ENCODE measurements around the gene DHX35. TPM values are rescaled to one million over a fixed set of nuclear protein-coding genes. Genes with fewer than 3 reads are reported as not detected.
A peak's percentile ranks its signal among the peaks of the same experiment; 100 is the strongest.

DHX35 gene
- total and polyA plus RNA-seq, 2 of the 13 experiments (the other 11 are each of a cell fraction or from before 2014, with no cell fraction given), result 25.8 to 28.7 TPM

DNA sequence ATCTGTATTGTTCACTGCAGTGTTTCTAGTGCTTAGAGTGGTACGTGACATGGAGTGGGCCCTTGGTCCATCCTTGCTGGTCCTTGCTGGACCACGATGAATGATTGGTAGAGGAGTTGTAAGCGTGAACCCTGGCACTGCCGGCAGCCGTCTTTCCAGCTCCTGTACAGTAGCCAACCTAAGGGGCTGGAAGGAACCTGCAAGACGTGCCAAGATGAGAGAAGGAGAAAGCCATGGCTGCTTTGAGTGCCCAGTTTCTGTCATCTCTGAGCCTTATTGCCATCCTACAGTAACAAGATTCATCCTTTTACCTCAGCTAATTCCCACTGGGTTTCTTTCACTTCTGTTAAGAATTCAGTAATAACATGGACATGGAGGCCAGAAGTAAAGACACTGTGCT, 5.9 kb downstream of the DHX35 start:
- FAIRE-seq, result no peak
- no peak; the same call in 2 of the 3 replicates for ATAC-seq
- no peaks in the 10 kb centered on the region for H3K9me3 ChIP-seq (ENCODE audit: low read length)
- H3K4me3 ChIP-seq (replicated peaks in 1 of 3; ENCODE audit: insufficient read depth in 1 of 3, low read depth in 2 of 3, low read length in 3 of 3), result no peak overlapping the region
- in situ Hi-C loops (cut with HindIII; ENCODE audit: extremely low pct_ligation_motif_present, low pct_unique_long_range_greater_than_20kb), result no loop called here
- WGBS (ENCODE audit: low lambda C conversion rate), result 97% methylated on average over 6 of the region's 6 CpGs
- intact Hi-C loops (cut with micrococcal nuclease; ENCODE audit: unreplicated experiment), result loop anchor here (10.0 kb wide), 1 partner anchor 77 kb away; no protein-coding TSS in a partner anchor
- ChIA-PET CTCF (ENCODE audit: low intra/inter-chr PET ratio, low total read pairs) (no interaction called here), POLR2A (no interaction called here)
- no peak for TF ChIP-seq SOX13 (IDR thresholded peaks at IDR 0.05)
- TF ChIP-seq SOX13 (CRISPR knock-in tag; conservative IDR thresholded peaks at IDR 0.05 in 1 of 2, IDR thresholded peaks at IDR 0.05 in 1 of 2), result no peak
- TF ChIP-seq HDAC6 (IDR thresholded peaks at IDR 0.05; ENCODE audit: low read depth, low read length), result no peak
- TF ChIP-seq JUND (CRISPR knock-in tag; IDR thresholded peaks at IDR 0.05), result no peak
- TF ChIP-seq ZNF121 (CRISPR knock-in tag; IDR thresholded peaks at IDR 0.05), result no peak
- TF ChIP-seq DPF2 (CRISPR knock-in tag; IDR thresholded peaks at IDR 0.05; ENCODE audit: borderline replicate concordance, low read depth), result no peak
- no peak for TF ChIP-seq ZNF234 (CRISPR knock-in tag; conservative IDR thresholded peaks at IDR 0.05)
- no peak for TF ChIP-seq ZNF891 (CRISPR knock-in tag; IDR thresholded peaks at IDR 0.05)
- no peak for TF ChIP-seq SALL2 (CRISPR knock-in tag; IDR thresholded peaks at IDR 0.05)
- no peak for TF ChIP-seq ELF1 (CRISPR knock-in tag; IDR thresholded peaks at IDR 0.05)
- DNase-seq (ENCODE audit: low spot score), result no peak
- H3K27me3 ChIP-seq (ENCODE audit: control insufficient read depth in 1 of 2, insufficient read depth in 2 of 2, low read length in 2 of 2), result no peaks in the 10 kb centered on the region
- H3K9ac ChIP-seq (ENCODE audit: insufficient read depth, low read depth, low read length), result no peak overlapping the region
- no peaks in the 10 kb centered on the region for H4K20me1 ChIP-seq (ENCODE audit: insufficient read depth, low read length)
- H3K4me1 ChIP-seq (ENCODE audit: insufficient read depth, low read length), result peaks cover 37% of the 10 kb centered on the region
- BruUV-seq (replicated peaks), result no TSS peak
- peaks cover 11 to 51% of the 10 kb centered on the region in 2 experiments for H3K36me3 ChIP-seq (replicated peaks in 1 of 2; ENCODE audit: control insufficient read depth in 1 of 2, insufficient read depth in 2 of 2, low read length in 2 of 2)
- H3K27ac ChIP-seq (ENCODE audit: extremely low read length, insufficient read depth, low read length), result no peak overlapping the region
- no peak overlapping the region for H3K4me2 ChIP-seq (ENCODE audit: low read depth, low read length)
- no peak overlapping the region for H2AFZ ChIP-seq (ENCODE audit: low read length)
- H3K79me2 ChIP-seq (ENCODE audit: insufficient read depth, low read length), result peaks cover 46% of the 10 kb centered on the region

DNA sequence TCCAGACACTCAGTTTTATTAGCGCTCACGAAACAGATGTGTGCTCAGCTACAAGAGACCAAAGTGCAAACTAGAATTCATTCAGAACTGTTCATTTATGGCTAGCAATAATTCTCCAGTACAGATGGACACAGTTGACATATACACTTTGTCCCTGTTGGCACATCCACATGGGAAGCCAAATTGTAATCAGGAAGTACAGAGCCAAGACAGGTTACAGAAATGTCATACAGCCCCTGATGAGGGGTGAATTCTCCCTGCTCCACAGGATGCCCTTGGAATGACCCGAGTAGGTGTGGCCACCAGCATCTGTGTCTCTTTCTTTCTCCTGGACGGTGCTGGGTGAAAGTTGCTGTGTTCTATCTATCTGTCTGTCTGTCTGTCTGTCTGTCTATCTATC, 7.6 kb downstream of the DHX35 start:
- Histone ChIP-seq H3K36me3 (replicated peaks in 1 of 2; ENCODE audit: control insufficient read depth in 1 of 2, insufficient read depth in 2 of 2, low read length in 2 of 2) (peaks cover 11 to 65% of the 10 kb centered on the region in 2 experiments), H4K20me1 (ENCODE audit: insufficient read depth, low read length) (no peaks in the 10 kb centered on the region), H3K27ac (ENCODE audit: extremely low read length, insufficient read depth, low read length) (no peak overlapping the region), H2AFZ (ENCODE audit: low read length) (no peak overlapping the region), H3K4me3 (replicated peaks in 1 of 3; ENCODE audit: insufficient read depth in 1 of 3, low read depth in 2 of 3, low read length in 3 of 3) (no peak overlapping the region), H3K4me1 (ENCODE audit: insufficient read depth, low read length) (peaks cover 28% of the 10 kb centered on the region), H3K27me3 (ENCODE audit: control insufficient read depth in 1 of 2, insufficient read depth in 2 of 2, low read length in 2 of 2) (no peaks in the 10 kb centered on the region), H3K9ac (ENCODE audit: insufficient read depth, low read depth, low read length) (no peak overlapping the region), H3K4me2 (ENCODE audit: low read depth, low read length) (no peak overlapping the region), H3K9me3 (ENCODE audit: low read length) (no peaks in the 10 kb centered on the region), H3K79me2 (ENCODE audit: insufficient read depth, low read length) (peaks cover 35% of the 10 kb centered on the region)
- DNase-seq (ENCODE audit: low spot score) (peak; percentile 27), ATAC-seq (peak; percentile 55), FAIRE-seq (no peak)
- peak; percentile 26; the same call in 1 of the 2 replicates for TF ChIP-seq ZBTB33 (CRISPR knock-in tag; IDR thresholded peaks at IDR 0.05)
- peak; percentile 32 for TF ChIP-seq HNF4A (CRISPR knock-in tag; IDR thresholded peaks at IDR 0.05)
- TF ChIP-seq, protein P1, sequence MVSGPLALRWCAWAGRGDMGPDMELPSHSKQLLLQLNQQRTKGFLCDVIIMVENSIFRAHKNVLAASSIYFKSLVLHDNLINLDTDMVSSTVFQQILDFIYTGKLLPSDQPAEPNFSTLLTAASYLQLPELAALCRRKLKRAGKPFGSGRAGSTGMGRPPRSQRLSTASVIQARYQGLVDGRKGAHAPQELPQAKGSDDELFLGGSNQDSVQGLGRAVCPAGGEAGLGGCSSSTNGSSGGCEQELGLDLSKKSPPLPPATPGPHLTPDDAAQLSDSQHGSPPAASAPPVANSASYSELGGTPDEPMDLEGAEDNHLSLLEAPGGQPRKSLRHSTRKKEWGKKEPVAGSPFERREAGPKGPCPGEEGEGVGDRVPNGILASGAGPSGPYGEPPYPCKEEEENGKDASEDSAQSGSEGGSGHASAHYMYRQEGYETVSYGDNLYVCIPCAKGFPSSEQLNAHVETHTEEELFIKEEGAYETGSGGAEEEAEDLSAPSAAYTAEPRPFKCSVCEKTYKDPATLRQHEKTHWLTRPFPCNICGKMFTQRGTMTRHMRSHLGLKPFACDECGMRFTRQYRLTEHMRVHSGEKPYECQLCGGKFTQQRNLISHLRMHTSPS (CRISPR knock-in tag; IDR thresholded peaks at IDR 0.05; ENCODE audit: low read depth), result no peak
- BruUV-seq (replicated peaks), result no TSS peak
- in situ Hi-C loops (cut with HindIII; ENCODE audit: extremely low pct_ligation_motif_present, low pct_unique_long_range_greater_than_20kb), result no loop called here
- ChIA-PET CTCF (ENCODE audit: low intra/inter-chr PET ratio, low total read pairs) (no interaction called here), POLR2A (no interaction called here)
- intact Hi-C loops (cut with micrococcal nuclease; ENCODE audit: unreplicated experiment), result loop anchor here (10.0 kb wide), 1 partner anchor 75 kb away; no protein-coding TSS in a partner anchor
- 88% methylated on average over 4 of the region's 4 CpGs for WGBS (ENCODE audit: low lambda C conversion rate)

Data from HepG2 (cell line).